Posterior cingulate gyrus (tissue), 11 donors: ENCODE data around the gene MED15.

Experiments
- DNase-seq, 10 donors: peaks; one replicate each; pipeline versions ENCODE4 v3.0.0 to v3.0.0-alpha.2; 2020 to 2021; ENCODE audit warnings: mixed read lengths in 3 of 10
- intact Hi-C: fragments of 100-400 bp; cut with DNase I; formaldehyde crosslinking; loops from one replicate; pipeline ENCODE4 v1.15.1; 2023

Gene MED15

GRCh38 chr22:20549232-20549841 is 41.9 kb downstream of the MED15 start:
- intact Hi-C loops = no loop called here
- DNase-seq = peak in 6 of 10 donors; percentile 43 to 87 (median 53)

- DNase-seq = peak in 2 of 10 donors; percentile 26 to 43
- intact Hi-C loops = no loop called here
These were observed 42.8 kb downstream of the MED15 start for GRCh38 chr22:20550057-20550817.

GRCh38 chr22:20550851-20551744 is 43.7 kb downstream of the MED15 start:
- DNase-seq = peak; percentile 40 to 96 (median 59)
- intact Hi-C loops = no loop called here

- DNase-seq = peak; percentile 40 to 95 (median 60)
- intact Hi-C loops = no loop called here
These were observed 44.5 kb downstream of the MED15 start for GRCh38 chr22:20551805-20552442.

GRCh38 chr22:20552443-20553401 is 45.3 kb downstream of the MED15 start:
- intact Hi-C loops = no loop called here

GRCh38 chr22:20553947-20554741 is 46.7 kb downstream of the MED15 start:
- peak in 2 of 10 donors; percentile 68 to 72 for DNase-seq
- intact Hi-C loops = no loop called here

More at GRCh38 chr22:20552443-20553401, 45.3 kb downstream of the MED15 start:
- peak in 6 of 10 donors; percentile 39 to 93 (median 62) for DNase-seq

GRCh38 chr22:20554824-20555223 is 47.4 kb downstream of the MED15 start:
- intact Hi-C loops = no loop called here
- peak in 2 of 10 donors; percentile 48 to 66 for DNase-seq

GRCh38 chr22:20558534-20558933 is 51.1 kb downstream of the MED15 start:
- intact Hi-C loops = no loop called here
- DNase-seq = peak in 1 of 10 donors; percentile 2

- no peak for DNase-seq
- intact Hi-C loops = no loop called here
These were observed 51.9 kb downstream of the MED15 start for GRCh38 chr22:20559174-20559760.

GRCh38 chr22:20560716-20561115 is 53.3 kb downstream of the MED15 start:
- intact Hi-C loops = loop anchor here (5.0 kb wide), 1 partner anchor 53 kb away; the partner anchor contains the start of gene MED15

GRCh38 chr22:20561882-20562281 is 54.5 kb downstream of the MED15 start:
- intact Hi-C loops = loop anchor here (5.0 kb wide), 1 partner anchor 55 kb away; the partner anchor contains the start of gene MED15
- DNase-seq = peak in 3 of 10 donors; percentile 7 to 49 (median 12)

More at GRCh38 chr22:20560716-20561115, 53.3 kb downstream of the MED15 start:
- DNase-seq = peak in 1 of 10 donors; percentile 7

GRCh38 chr22:20562607-20563465 is 55.4 kb downstream of the MED15 start:
- DNase-seq = peak in 2 of 10 donors; percentile 37 to 56
- intact Hi-C loops = loop anchor here (5.0 kb wide), 1 partner anchor 56 kb away; the partner anchor contains the start of gene MED15

GRCh38 chr22:20563466-20563906 is 56.1 kb downstream of the MED15 start:
- peak in 2 of 10 donors; percentile 18 to 26 for DNase-seq
- intact Hi-C loops = loop anchor here (5.0 kb wide), 1 partner anchor 56 kb away; the partner anchor contains the start of gene MED15

- intact Hi-C loops = loop anchor here (5.0 kb wide), 1 partner anchor 57 kb away; the partner anchor contains the start of gene MED15
- no peak for DNase-seq
These were observed 56.5 kb downstream of the MED15 start for GRCh38 chr22:20563941-20564371.

GRCh38 chr22:20565079-20565734 is 57.8 kb downstream of the MED15 start:
- intact Hi-C loops = no loop called here
- DNase-seq = peak in 2 of 10 donors; percentile 25 to 35

GRCh38 chr22:20565761-20566160 is 58.4 kb downstream of the MED15 start:
- peak in 3 of 10 donors; percentile 18 to 69 (median 25) for DNase-seq
- intact Hi-C loops = no loop called here
